Endothelial cell of umbilical vein (primary cell): Measurements from ENCODE around the gene OR52N2. TPM values are rescaled to one million over a fixed set of nuclear protein-coding genes. Genes with fewer than 3 reads are reported as not detected.

Experiments used
- BruUV-seq: library from RNA; stranded (reverse); fragments of 400-500 nt; replicated peaks from 2 replicates; lab custom pipeline; 2021; lab: Mats Ljungman, UMichigan
- CTCF ChIA-PET: fragments of 300-600, 350-600 bp; sonication (Branson Sonifier 250); formaldehyde crosslinking; loops from one replicate; lab custom pipeline; 2021; ENCODE audit warnings: antibody characterized with exemption, inconsistent platforms; lab: Charles Lee
- POLR2A ChIA-PET: fragments of 300-600, 350-600 bp; sonication (Branson Sonifier 250); formaldehyde crosslinking; loops from one replicate; lab custom pipeline; 2021; ENCODE audit warnings: antibody characterized with exemption, inconsistent platforms; lab: Charles Lee
- DNase-seq: peaks from one replicate; pipeline ENCODE4 v3.0.0-alpha.2; 2011; ENCODE audit warnings: low read depth, low spot score
- FAIRE-seq: peaks from 2 replicates; lab custom pipeline; 2011; peaks lifted over from hg19 to GRCh38; lab: Jason Lieb, UNC
- H2AFZ ChIP-seq: 2 replicates; pipeline ENCODE4 v1.6.0; 2012; ENCODE audit warnings: low read depth, low read length, control low read depth, inconsistent platforms
- H3K27ac ChIP-seq: 2 replicates; pipeline ENCODE4 v1.5.1; 2011; ENCODE audit warnings: low read depth, mild to moderate bottlenecking, control low read depth, low read length, moderate library complexity; ENCODE audit not compliant: insufficient read depth
- H3K27me3 ChIP-seq, 2 experiments: 2 replicates each; pipeline versions ENCODE4 v1.6.0 to v1.6.1; 2011; ENCODE audit warnings: low read length in 2 of 2, mixed read lengths in 1 of 2; ENCODE audit not compliant: control insufficient read depth in 2 of 2, insufficient read depth in 2 of 2
- H3K36me3 ChIP-seq, 2 experiments: 2 replicates in 1 of 2; 3 replicates in 1 of 2; pipeline ENCODE4 v1.5.1; 2011; ENCODE audit warnings: low read length in 2 of 2, mild to moderate bottlenecking in 1 of 2, moderate library complexity in 1 of 2; ENCODE audit not compliant: control insufficient read depth in 2 of 2, insufficient read depth in 2 of 2; ENCODE audit errors: extremely low read depth in 1 of 2
- H3K4me1 ChIP-seq: 3 replicates; pipeline ENCODE4 v1.5.1; 2011; ENCODE audit warnings: mild to moderate bottlenecking, low read length; ENCODE audit not compliant: control insufficient read depth, insufficient read depth; ENCODE audit errors: extremely low read depth
- H3K4me2 ChIP-seq: 2 replicates; pipeline ENCODE4 v1.6.1; 2011; ENCODE audit warnings: low read length, control low read depth, mixed read lengths; ENCODE audit not compliant: insufficient read depth
- H3K4me3 ChIP-seq, 3 experiments: fragments of 200-600 bp in 1 of 3; sonication (generic), shearing (Covaris generic) in 1 of 3; replicated peaks in 1 of 3; 2 replicates each; pipeline ENCODE4 v1.5.1; 2011 to 2016; ENCODE audit warnings: control low read depth in 3 of 3, low read length in 3 of 3, mild to moderate bottlenecking in 2 of 3, inconsistent platforms in 1 of 3, low read depth in 1 of 3, moderate library complexity in 1 of 3; ENCODE audit not compliant: insufficient read depth in 1 of 3
- H3K79me2 ChIP-seq: 2 replicates; pipeline ENCODE4 v1.6.0; 2012; ENCODE audit warnings: low read length, inconsistent platforms; ENCODE audit not compliant: control insufficient read depth, insufficient read depth
- H3K9ac ChIP-seq: replicated peaks from 2 replicates; pipeline ENCODE3; 2011; ENCODE audit warnings: low read length, control low read depth; ENCODE audit not compliant: insufficient read depth; ENCODE audit errors: extremely low read depth
- H3K9me1 ChIP-seq: replicated peaks from 3 replicates; pipeline ENCODE4 v1.6.0; 2011; ENCODE audit warnings: mild to moderate bottlenecking, low read length; ENCODE audit not compliant: control insufficient read depth, insufficient read depth; ENCODE audit errors: extremely low read depth
- H3K9me3 ChIP-seq: replicated peaks from 2 replicates; pipeline ENCODE4 v1.5.1; 2012; ENCODE audit warnings: low read length, inconsistent platforms; ENCODE audit not compliant: control insufficient read depth, insufficient read depth
- H4K20me1 ChIP-seq: replicated peaks from 2 replicates; pipeline ENCODE3; 2011; ENCODE audit warnings: mild to moderate bottlenecking, low read length; ENCODE audit not compliant: control insufficient read depth, insufficient read depth; ENCODE audit errors: extremely low read depth
- CTCF ChIP-seq, 2 donors: IDR thresholded peaks; 1 replicate in 1 of 2; 2 replicates in 1 of 2; pipeline ENCODE4 v1.5.1; 2011; ENCODE audit warnings: low read length in 2 of 2, mild to moderate bottlenecking in 2 of 2, moderate library complexity in 2 of 2, control low read depth in 1 of 2, inconsistent platforms in 1 of 2, low read depth in 1 of 2; ENCODE audit not compliant: insufficient read depth in 1 of 2; ENCODE audit errors: extremely low read depth in 1 of 2
- EZH2 ChIP-seq: IDR thresholded peaks from 2 replicates; pipeline ENCODE4 v1.6.1; 2012; ENCODE audit warnings: borderline replicate concordance, low read depth, mild to moderate bottlenecking, moderate library complexity, low read length, inconsistent platforms; ENCODE audit not compliant: severe bottlenecking
- FOS ChIP-seq: IDR thresholded peaks from 2 replicates; pipeline ENCODE4 v1.6.1; 2011; ENCODE audit warnings: mild to moderate bottlenecking, low read length, moderate library complexity, borderline replicate concordance; ENCODE audit not compliant: insufficient read depth
- GATA2 ChIP-seq: IDR thresholded peaks from 2 replicates; pipeline ENCODE4 v1.7.0; 2011; ENCODE audit warnings: low read depth, mild to moderate bottlenecking, moderate library complexity, mixed read lengths, low read length; ENCODE audit not compliant: insufficient read length, insufficient read depth
- JUN ChIP-seq: IDR thresholded peaks from 2 replicates; pipeline ENCODE4 v1.6.1; 2011; ENCODE audit warnings: borderline replicate concordance, low read depth; ENCODE audit not compliant: insufficient read length, insufficient read depth
- MYC ChIP-seq: IDR thresholded peaks from one replicate; pipeline ENCODE4 v1.6.1; 2011; ENCODE audit warnings: mild to moderate bottlenecking, low read depth, low read length
- POLR2A ChIP-seq: IDR thresholded peaks from 2 replicates; pipeline ENCODE4 v1.6.1; 2012; ENCODE audit warnings: low read depth, mild to moderate bottlenecking, control low read depth, low read length
- POLR2AphosphoS5 ChIP-seq: IDR thresholded peaks from 2 replicates; pipeline ENCODE4 v1.6.1; 2012; ENCODE audit warnings: low read depth, mild to moderate bottlenecking, control low read depth, low read length, moderate library complexity; ENCODE audit not compliant: insufficient read depth
- dilution Hi-C: fragments of 300-500 bp; cut with MboI; formaldehyde crosslinking; loops from one replicate; pipeline ENCODE4 v1.15.0; 2019; ENCODE audit warnings: low sequenced_read_pairs; ENCODE audit not compliant: extremely low pct_ligation_motif_present
- intact Hi-C: fragments of 100-400 bp; cut with micrococcal nuclease; formaldehyde crosslinking; loops from one replicate; pipeline ENCODE4 v1.10.0; 2022
- polyA plus RNA-seq, 4 experiments: library from polyadenylated mRNA; depleted of rRNA in 3 of 4; stranded (reverse) in 3 of 4; unstranded in 1 of 4; fragments of >200 nt; gene quantifications; 2 replicates each; pipeline versions ENCODE4 v1.2.1 to v1.2.3, GENCODE V29; 2011 to 2012; ENCODE audit warnings: missing spikeins in 1 of 4
- total RNA-seq: library from RNA; stranded (reverse); gene quantifications from 2 replicates; pipeline ENCODE4 v1.2.3, GENCODE V29; 2021
- TF ChIP-seq, protein P1 (sequence below): IDR thresholded peaks from 2 replicates; pipeline ENCODE4 v1.6.1; 2011; ENCODE audit not compliant: insufficient read depth, insufficient read length

Gene OR52N2
- total and polyA plus RNA-seq, 2 donors (not counting 3 experiments of a cell fraction or from before 2014, with no cell fraction given): not detected

GRCh38 chr11:5831196-5831829 lies 22.6 kb downstream of the OR52N2 start:
- dilution Hi-C loops (no loop called here), intact Hi-C loops (no loop called here)
- no peak overlapping the region for H3K9ac ChIP-seq
- no peaks in the 10 kb centered on the region for H3K27me3 ChIP-seq
- BruUV-seq: no TSS peak
- CTCF ChIA-PET: no interaction called here
- no peak overlapping the region for H3K4me2 ChIP-seq
- H3K4me1 ChIP-seq: no peaks in the 10 kb centered on the region
- no peaks in the 10 kb centered on the region for H3K36me3 ChIP-seq
- no peak for DNase-seq
- TF ChIP-seq POLR2A (no peak), MYC (no peak), GATA2 (no peak), CTCF (IDR thresholded peaks at IDR 0.05; ENCODE audit: extremely low read depth in 1 of 2, insufficient read depth in 1 of 2, low read depth in 1 of 2, low read length in 2 of 2) (no peak), FOS (no peak), JUN (no peak), POLR2AphosphoS5 (no peak), EZH2 (no peak)
- TF ChIP-seq, protein P1, sequence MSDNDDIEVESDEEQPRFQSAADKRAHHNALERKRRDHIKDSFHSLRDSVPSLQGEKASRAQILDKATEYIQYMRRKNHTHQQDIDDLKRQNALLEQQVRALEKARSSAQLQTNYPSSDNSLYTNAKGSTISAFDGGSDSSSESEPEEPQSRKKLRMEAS: no peak
- POLR2A ChIA-PET: no interaction called here
- no peak overlapping the region for H3K4me3 ChIP-seq
- H3K9me1 ChIP-seq: no peaks in the 10 kb centered on the region
- H3K27ac ChIP-seq: no peak overlapping the region
- no peak overlapping the region for H2AFZ ChIP-seq
- H4K20me1 ChIP-seq: no peaks in the 10 kb centered on the region
- no peaks in the 10 kb centered on the region for H3K79me2 ChIP-seq
- no peak for FAIRE-seq
- H3K9me3 ChIP-seq: no peaks in the 10 kb centered on the region
